B cell (primary cell): ENCODE measurements around the gene SUGCT. TPM values are rescaled to one million over a fixed set of nuclear protein-coding genes. Genes with fewer than 3 reads are reported as not detected.

Source experiments
- ATAC-seq: fragments of 200-7000 bp; cut with Tn5 transposase; one replicate; pipeline ENCODE4 v1.10.0; 2021; ENCODE audit warnings: low read depth, mild to moderate bottlenecking, moderate number of reproducible peaks, moderate library complexity
- CTCF ChIA-PET: fragments of 350-600 bp; sonication (Branson Sonifier 250); formaldehyde crosslinking; loops from one replicate; lab custom pipeline; 2021; ENCODE audit warnings: antibody characterized with exemption, inconsistent platforms; lab: Charles Lee
- POLR2A ChIA-PET: fragments of 350-600 bp; sonication (Branson Sonifier 250); formaldehyde crosslinking; loops from one replicate; lab custom pipeline; 2021; ENCODE audit warnings: antibody characterized with exemption; lab: Charles Lee
- DNase-seq: peaks from one replicate; pipeline ENCODE4 v3.0.0; 2013
- H2AFZ ChIP-seq: 2 replicates; pipeline ENCODE4 v1.6.1; 2012; ENCODE audit warnings: mild to moderate bottlenecking, low read depth, low read length; ENCODE audit not compliant: insufficient read depth, poor library complexity, severe bottlenecking
- H3K27ac ChIP-seq, 2 donors: 1 replicate in 1 of 2; 2 replicates in 1 of 2; pipeline ENCODE4 v1.5.1; 2012 to 2013; ENCODE audit warnings: low read length in 2 of 2, mild to moderate bottlenecking in 2 of 2, moderate library complexity in 1 of 2
- H3K27me3 ChIP-seq, 4 experiments: fragments of 200-600 bp in 1 of 4; sonication (generic) in 1 of 4; replicated peaks in 1 of 4; 1 replicate in 2 of 4; 2 replicates in 2 of 4; pipeline versions ENCODE4 v1.6.1 to v1.7.0; 2013 to 2016; ENCODE audit warnings: low read length in 3 of 4, mild to moderate bottlenecking in 2 of 4, mixed read lengths in 1 of 4, moderate library complexity in 1 of 4; ENCODE audit not compliant: insufficient read depth in 4 of 4, control insufficient read depth in 3 of 4; ENCODE audit errors: control extremely low read depth in 1 of 4
- H3K36me3 ChIP-seq, 2 experiments: replicated peaks in 1 of 2; 1 replicate in 1 of 2; 2 replicates in 1 of 2; pipeline versions ENCODE4 v1.6.1 to v1.7.1; 2013; ENCODE audit warnings: low read length in 1 of 2; ENCODE audit not compliant: insufficient read depth in 2 of 2, control insufficient read depth in 1 of 2; ENCODE audit errors: control extremely low read depth in 1 of 2, extremely low read depth in 1 of 2
- H3K4me1 ChIP-seq, 2 donors: fragments of 200-600 bp in 1 of 2; sonication (generic) in 1 of 2; 1 replicate in 1 of 2; 2 replicates in 1 of 2; pipeline versions ENCODE4 v1.5.1 to v1.6.1; 2013 to 2017; ENCODE audit warnings: low read length in 2 of 2; ENCODE audit not compliant: control insufficient read depth in 2 of 2, insufficient read depth in 2 of 2
- H3K4me2 ChIP-seq: replicated peaks from 2 replicates; pipeline ENCODE3; 2012; ENCODE audit warnings: mild to moderate bottlenecking, low read depth, low read length; ENCODE audit not compliant: poor library complexity, severe bottlenecking
- H3K4me3 ChIP-seq, 5 experiments: fragments of 200-600 bp in 1 of 5; sonication (generic) in 1 of 5; 1 replicate in 3 of 5; 2 replicates in 2 of 5; pipeline versions ENCODE4 v1.5.1 to v1.7.0; 2011 to 2016; ENCODE audit warnings: low read length in 4 of 5, mild to moderate bottlenecking in 4 of 5, low read depth in 2 of 5, control low read depth in 1 of 5, moderate library complexity in 1 of 5; ENCODE audit not compliant: insufficient read depth in 1 of 5; ENCODE audit errors: control extremely low read depth in 1 of 5, extremely low read depth in 1 of 5
- H3K79me2 ChIP-seq: fragments of 200-600 bp; sonication (generic); one replicate; pipeline ENCODE4 v1.6.0; 2016; ENCODE audit warnings: low read length; ENCODE audit not compliant: control insufficient read depth, insufficient read depth
- H3K9ac ChIP-seq: fragments of 200-600 bp; sonication (generic); 2 replicates; pipeline ENCODE4 v1.6.1; 2017; ENCODE audit warnings: mild to moderate bottlenecking, low read length, moderate library complexity
- H3K9me3 ChIP-seq, 3 donors: one replicate each; pipeline versions ENCODE4 v1.6.1 to v1.7.1; 2013; ENCODE audit warnings: low read length in 2 of 3; ENCODE audit not compliant: control insufficient read depth in 2 of 3, insufficient read depth in 1 of 3; ENCODE audit errors: control extremely low read depth in 1 of 3
- H4K20me1 ChIP-seq: 2 replicates; pipeline ENCODE4 v1.6.0; 2012; ENCODE audit warnings: mild to moderate bottlenecking, low read length; ENCODE audit not compliant: insufficient read depth, control insufficient read depth, poor library complexity, severe bottlenecking
- H3K27ac Mint-ChIP-seq: one replicate; pipeline ENCODE4 v1.8.0; 2021; ENCODE audit warnings: mixed read lengths
- H3K27me3 Mint-ChIP-seq: one replicate; pipeline ENCODE4 v1.8.0; 2021; ENCODE audit warnings: mixed read lengths
- H3K4me1 Mint-ChIP-seq: one replicate; pipeline ENCODE4 v1.8.0; 2021; ENCODE audit warnings: mixed read lengths
- H3K4me3 Mint-ChIP-seq: one replicate; pipeline ENCODE4 v1.8.0; 2021; ENCODE audit warnings: mixed read lengths
- H3K9me3 Mint-ChIP-seq: one replicate; pipeline ENCODE4 v1.8.0; 2022; ENCODE audit warnings: mixed read lengths; ENCODE audit not compliant: insufficient read depth
- EZH2 ChIP-seq: IDR thresholded peaks from 2 replicates; pipeline ENCODE4 v1.6.1; 2012; ENCODE audit warnings: borderline replicate concordance, low read depth, mild to moderate bottlenecking, moderate library complexity, low read length; ENCODE audit not compliant: insufficient read depth, poor library complexity, severe bottlenecking
- WGBS: methylation state at CpG from one replicate; pipeline ENCODE4 v1.1.5; 2013; ENCODE audit warnings: missing lambda C conversion rate; ENCODE audit not compliant: insufficient coverage; 5-methylcytosine and 5-hydroxymethylcytosine counted together
- intact Hi-C: fragments of 100-400 bp; cut with micrococcal nuclease; formaldehyde crosslinking; loops from one replicate; pipeline ENCODE4 v1.10.0; 2022
- polyA plus RNA-seq: library from polyadenylated mRNA; depleted of rRNA; stranded (reverse); fragments of >200 nt; gene quantifications from 2 replicates; pipeline ENCODE4 v1.2.3, GENCODE V29; 2012
- total RNA-seq, 2 donors: library from RNA; stranded (reverse); fragments of 120-200 nt in 1 of 2; gene quantifications; 1 replicate in 1 of 2; 2 replicates in 1 of 2; pipeline versions ENCODE4 v1.2.3 to v1.2.4, GENCODE V29; 2013 to 2022
- TF ChIP-seq, protein P1 (sequence below): fragments of 200-600 bp; IDR thresholded peaks from one replicate; pipeline ENCODE4 v1.8.0; 2022; ENCODE audit warnings: antibody characterized with exemption, mild to moderate bottlenecking

SUGCT gene
- total and polyA plus RNA-seq, 2 donors (not counting 1 experiment from before 2014, with no cell fraction given): 0.19 to 0.86 TPM

GRCh38 chr7:40572810-40573465, 438.1 kb downstream of the SUGCT start:
- no peaks in the 10 kb centered on the region for H3K4me1 ChIP-seq
- no peaks in the 10 kb centered on the region for H3K9me3 Mint-ChIP-seq
- peaks cover 5% of the 10 kb centered on the region for H3K27me3 Mint-ChIP-seq
- no peak overlapping the region for H3K4me2 ChIP-seq
- H3K36me3 ChIP-seq: no peaks in the 10 kb centered on the region
- ATAC-seq (no peak), DNase-seq (no peak)
- no peak overlapping the region for H3K9ac ChIP-seq
- no peak overlapping the region for H3K27ac Mint-ChIP-seq
- no peak overlapping the region for H3K4me3 Mint-ChIP-seq
- no peak overlapping the region for H2AFZ ChIP-seq
- H3K27me3 ChIP-seq: no peaks in the 10 kb centered on the region
- no peak overlapping the region for H3K4me3 ChIP-seq
- no peaks in the 10 kb centered on the region for H3K79me2 ChIP-seq
- POLR2A ChIA-PET: no interaction called here
- intact Hi-C loops: no loop called here
- H3K4me1 Mint-ChIP-seq: no peaks in the 10 kb centered on the region
- no peaks in the 10 kb centered on the region for H3K9me3 ChIP-seq
- no peaks in the 10 kb centered on the region for H4K20me1 ChIP-seq
- no peak for TF ChIP-seq EZH2
- TF ChIP-seq, protein P1, sequence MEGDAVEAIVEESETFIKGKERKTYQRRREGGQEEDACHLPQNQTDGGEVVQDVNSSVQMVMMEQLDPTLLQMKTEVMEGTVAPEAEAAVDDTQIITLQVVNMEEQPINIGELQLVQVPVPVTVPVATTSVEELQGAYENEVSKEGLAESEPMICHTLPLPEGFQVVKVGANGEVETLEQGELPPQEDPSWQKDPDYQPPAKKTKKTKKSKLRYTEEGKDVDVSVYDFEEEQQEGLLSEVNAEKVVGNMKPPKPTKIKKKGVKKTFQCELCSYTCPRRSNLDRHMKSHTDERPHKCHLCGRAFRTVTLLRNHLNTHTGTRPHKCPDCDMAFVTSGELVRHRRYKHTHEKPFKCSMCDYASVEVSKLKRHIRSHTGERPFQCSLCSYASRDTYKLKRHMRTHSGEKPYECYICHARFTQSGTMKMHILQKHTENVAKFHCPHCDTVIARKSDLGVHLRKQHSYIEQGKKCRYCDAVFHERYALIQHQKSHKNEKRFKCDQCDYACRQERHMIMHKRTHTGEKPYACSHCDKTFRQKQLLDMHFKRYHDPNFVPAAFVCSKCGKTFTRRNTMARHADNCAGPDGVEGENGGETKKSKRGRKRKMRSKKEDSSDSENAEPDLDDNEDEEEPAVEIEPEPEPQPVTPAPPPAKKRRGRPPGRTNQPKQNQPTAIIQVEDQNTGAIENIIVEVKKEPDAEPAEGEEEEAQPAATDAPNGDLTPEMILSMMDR: no peak
- H3K27ac ChIP-seq: no peak overlapping the region
- 94% methylated on average over 3 of the region's 8 CpGs for WGBS
- CTCF ChIA-PET: no interaction called here

- H3K9me3 ChIP-seq: no peaks in the 10 kb centered on the region
- TF ChIP-seq, protein P1: no peak
- no peak for TF ChIP-seq EZH2
- no peaks in the 10 kb centered on the region for H3K79me2 ChIP-seq
- no peaks in the 10 kb centered on the region for H3K27me3 ChIP-seq
- peaks cover 2% of the 10 kb centered on the region for H3K27me3 Mint-ChIP-seq
- H3K9ac ChIP-seq: no peak overlapping the region
- no peaks in the 10 kb centered on the region for H3K9me3 Mint-ChIP-seq
- 29% methylated on average over 3 of the region's 5 CpGs for WGBS
- H3K36me3 ChIP-seq: no peaks in the 10 kb centered on the region
- H4K20me1 ChIP-seq: no peaks in the 10 kb centered on the region
- no peak for ATAC-seq
- POLR2A ChIA-PET: no interaction called here
- DNase-seq: no peak
- no peak overlapping the region for H3K4me2 ChIP-seq
- no peak overlapping the region for H3K27ac Mint-ChIP-seq
- intact Hi-C loops: no loop called here
- H3K4me3 Mint-ChIP-seq: no peak overlapping the region
- H3K4me1 ChIP-seq: no peaks in the 10 kb centered on the region
- no peaks in the 10 kb centered on the region for H3K4me1 Mint-ChIP-seq
- no peak overlapping the region for H2AFZ ChIP-seq
- no peak overlapping the region for H3K27ac ChIP-seq
- CTCF ChIA-PET: no interaction called here
- no peak overlapping the region for H3K4me3 ChIP-seq
Measured at GRCh38 chr7:40579401-40579800, 444.6 kb downstream of the SUGCT start.
